Mesodermal cell (in vitro differentiated cells): ENCODE results near the gene BLOC1S6.
A peak's percentile ranks its signal among the peaks of the same experiment; 100 is the strongest.

Experiments used
- H3K27ac ChIP-seq: 2 replicates; pipeline ENCODE4 v1.7.0; 2013; ENCODE audit warnings: mild to moderate bottlenecking, low read depth, low read length, moderate library complexity; ENCODE audit not compliant: severe bottlenecking
- H3K36me3 ChIP-seq: 2 replicates; pipeline ENCODE4 v1.7.1; 2013; ENCODE audit warnings: mild to moderate bottlenecking, low read length, moderate library complexity; ENCODE audit not compliant: control insufficient read depth, insufficient read depth
- H3K4me1 ChIP-seq: one replicate; pipeline ENCODE4 v1.7.1; 2013; ENCODE audit warnings: mild to moderate bottlenecking, low read length; ENCODE audit not compliant: insufficient read depth, control insufficient read depth, poor library complexity, severe bottlenecking
- H3K4me3 ChIP-seq: 2 replicates; pipeline ENCODE4 v1.7.0; 2013; ENCODE audit warnings: low read length, control low read depth, mild to moderate bottlenecking; ENCODE audit not compliant: insufficient read depth, poor library complexity, severe bottlenecking; ENCODE audit errors: extremely low read depth
- H3K9me3 ChIP-seq: 2 replicates; pipeline ENCODE4 v1.7.1; 2013; ENCODE audit warnings: mild to moderate bottlenecking, low read length, moderate library complexity; ENCODE audit not compliant: control insufficient read depth
- WGBS, 2 experiments: methylation state at CpG; one replicate each; pipeline ENCODE4 v1.1.5; 2013; ENCODE audit warnings: missing lambda C conversion rate in 2 of 2; ENCODE audit not compliant: insufficient coverage in 2 of 2; 5-methylcytosine and 5-hydroxymethylcytosine counted together

BLOC1S6 gene

GRCh38 chr15:45555934-45556608 lies 31.1 kb upstream of the BLOC1S6 start:
- H3K9me3 ChIP-seq = no peaks in the 10 kb centered on the region
- no peaks in the 10 kb centered on the region for H3K4me1 ChIP-seq
- no peak overlapping the region for H3K4me3 ChIP-seq
- no peaks in the 10 kb centered on the region for H3K36me3 ChIP-seq
- no peak overlapping the region for H3K27ac ChIP-seq
- 11 to 100% methylated on average over 1 to 2 of the region's 3 CpGs for WGBS, 2 experiments

DNA sequence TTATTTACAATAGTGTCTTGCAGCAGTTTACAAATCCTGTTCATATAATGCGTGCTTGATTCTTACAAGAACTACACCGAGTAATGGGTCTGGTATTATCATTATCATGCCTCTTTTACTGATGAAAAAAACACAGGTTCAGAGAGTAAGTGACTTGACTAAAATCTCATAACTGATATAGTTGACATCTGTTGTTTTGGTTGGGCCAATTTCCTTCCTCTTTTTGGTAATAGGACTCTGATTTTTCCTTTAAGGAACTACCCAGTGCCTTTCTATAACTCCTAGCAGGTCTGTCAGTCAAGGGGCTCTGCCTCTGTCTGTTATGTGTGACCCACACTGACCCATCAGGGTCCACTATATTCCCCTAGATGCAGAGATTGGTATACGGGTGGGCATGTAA lies 14.6 kb upstream of the BLOC1S6 start:
- H3K9me3 ChIP-seq = peaks cover 6% of the 10 kb centered on the region
- H3K27ac ChIP-seq = no peak overlapping the region
- no CpG with 5 or more reads among the region's 3 CpGs for WGBS, 2 experiments
- no peak overlapping the region for H3K4me3 ChIP-seq
- no peaks in the 10 kb centered on the region for H3K36me3 ChIP-seq
- no peaks in the 10 kb centered on the region for H3K4me1 ChIP-seq

GRCh38 chr15:45573961-45574629 lies 13.1 kb upstream of the BLOC1S6 start:
- 71 to 72% methylated on average over 6 of the region's 7 CpGs for whole genome bisulfite sequencing, 2 experiments
- Histone ChIP-seq H3K36me3 (no peaks in the 10 kb centered on the region), H3K9me3 (peaks cover 6% of the 10 kb centered on the region), H3K4me3 (no peak overlapping the region), H3K4me1 (no peaks in the 10 kb centered on the region), H3K27ac (no peak overlapping the region)

- WGBS, 2 experiments = 100% methylated on average over 1 of the region's 2 CpGs
- no peaks in the 10 kb centered on the region for H3K36me3 ChIP-seq
- H3K4me1 ChIP-seq = peaks cover 4% of the 10 kb centered on the region
- H3K4me3 ChIP-seq = no peak overlapping the region
- no peak overlapping the region for H3K27ac ChIP-seq
- H3K9me3 ChIP-seq = no peaks in the 10 kb centered on the region
Measured at GRCh38 chr15:45581919-45582318, 5.3 kb upstream of the BLOC1S6 start.

DNA sequence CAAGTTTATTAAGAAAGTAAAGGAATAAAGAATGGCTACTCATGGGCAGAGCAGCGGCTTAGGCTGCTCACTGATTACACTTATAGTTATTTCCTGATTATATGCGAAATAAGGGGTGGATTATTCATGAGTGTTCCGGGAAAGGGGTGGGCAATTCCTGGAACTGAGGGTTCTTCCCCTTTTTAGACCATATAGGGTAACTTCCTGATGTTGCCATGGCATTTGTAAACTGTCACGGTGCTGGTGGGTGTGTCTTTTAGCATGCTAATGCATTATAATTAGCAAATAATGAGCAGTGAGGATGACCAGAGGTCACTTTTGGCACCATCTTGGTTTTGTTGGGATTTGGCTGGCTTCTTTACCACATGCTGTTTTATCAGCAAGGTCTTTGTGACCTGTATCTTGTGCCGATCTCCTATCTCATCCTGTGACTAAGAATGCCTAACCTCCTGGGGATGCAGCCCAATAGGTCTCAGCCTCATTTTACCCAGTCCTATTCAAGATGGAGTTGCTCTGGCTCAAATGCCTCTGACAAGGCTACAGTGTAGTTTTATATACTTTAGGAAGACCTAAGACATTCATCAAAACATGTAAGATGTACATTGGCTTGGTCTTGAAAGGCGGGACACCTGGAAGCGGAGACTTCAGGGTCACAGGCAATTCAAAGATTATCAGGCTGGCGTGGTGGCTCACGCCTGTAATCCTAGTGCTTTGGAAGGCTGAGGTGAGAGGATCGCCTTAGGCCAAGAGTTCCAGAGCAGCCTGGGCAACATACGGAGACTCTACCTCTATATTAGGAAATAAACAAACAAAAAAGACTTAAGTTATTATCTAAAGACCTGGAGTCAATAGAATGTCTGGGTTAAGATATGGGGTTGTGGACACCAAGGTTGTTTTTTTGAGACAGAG lies 3.2 kb upstream of the BLOC1S6 start:
- Histone ChIP-seq H3K4me3 (no peak overlapping the region), H3K9me3 (no peaks in the 10 kb centered on the region)
- WGBS, 2 experiments = 85 to 97% methylated on average over 6 to 7 of the region's 11 CpGs

GRCh38 chr15:45585069-45585791 lies 1.9 kb upstream of the BLOC1S6 start:
- H3K4me3 ChIP-seq = no peak overlapping the region
- peaks cover 16% of the 10 kb centered on the region for H3K4me1 ChIP-seq
- WGBS, 2 experiments = 85 to 93% methylated on average over 4 to 5 of the region's 7 CpGs
- no peak overlapping the region for H3K27ac ChIP-seq
- no peaks in the 10 kb centered on the region for H3K9me3 ChIP-seq
- H3K36me3 ChIP-seq = no peaks in the 10 kb centered on the region

More for the DNA sequence above, 3.2 kb upstream of the BLOC1S6 start:
- H3K27ac ChIP-seq = no peak overlapping the region
- H3K36me3 ChIP-seq = no peaks in the 10 kb centered on the region
- H3K4me1 ChIP-seq = peaks cover 8% of the 10 kb centered on the region

DNA sequence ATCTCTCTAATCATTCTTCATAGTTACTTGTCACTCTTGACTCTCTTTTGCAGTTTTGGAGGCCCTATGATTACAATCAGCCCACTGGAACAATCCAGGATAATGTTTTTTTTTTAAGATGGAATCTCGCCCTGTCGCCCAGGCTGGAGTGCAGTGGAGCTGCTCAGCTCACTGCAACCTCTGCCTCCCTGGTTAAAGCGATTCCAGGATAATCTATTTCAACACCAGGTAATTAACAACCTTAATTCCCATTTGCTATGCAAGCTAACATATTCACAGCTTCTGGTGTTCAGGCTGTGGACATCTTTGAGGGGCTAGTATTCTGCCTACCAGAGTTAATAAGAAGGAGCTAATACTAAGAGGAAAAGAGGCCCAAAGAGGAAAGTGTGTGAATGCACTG lies 1.1 kb upstream of the BLOC1S6 start:
- H3K9me3 ChIP-seq = no peaks in the 10 kb centered on the region
- WGBS, 2 experiments = 88 to 89% methylated on average over 2 to 3 of the region's 3 CpGs
- peak overlapping the region; percentile 99 for H3K27ac ChIP-seq
- peaks cover 16% of the 10 kb centered on the region for H3K4me1 ChIP-seq
- H3K4me3 ChIP-seq = peak overlapping the region; percentile 93
- no peaks in the 10 kb centered on the region for H3K36me3 ChIP-seq

DNA sequence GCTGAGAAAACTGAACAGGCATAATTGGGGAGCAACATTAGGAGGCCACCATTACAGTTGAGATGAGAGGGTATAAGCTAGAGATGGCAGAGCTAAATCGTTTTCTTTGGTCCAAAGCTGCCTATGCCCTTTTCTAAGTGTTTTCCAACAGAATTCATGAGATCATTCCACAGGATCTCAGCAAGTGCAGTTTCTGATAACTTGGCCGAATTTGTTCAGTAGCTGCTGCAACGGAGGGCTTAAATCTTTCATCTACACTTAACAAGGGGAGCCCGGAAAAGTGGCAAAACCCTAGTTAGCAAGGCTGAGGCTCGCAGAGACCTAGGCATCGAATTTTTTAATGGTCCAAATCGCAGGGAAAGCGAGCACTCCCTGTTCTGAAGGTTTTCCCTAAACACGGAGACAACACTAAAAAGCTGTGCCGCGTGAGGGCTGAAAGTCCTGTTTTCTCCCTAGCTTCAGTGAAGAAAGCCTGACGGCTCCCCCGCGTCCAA lies 531 bp upstream of the BLOC1S6 start:
- H3K4me1 ChIP-seq = peaks cover 16% of the 10 kb centered on the region
- H3K36me3 ChIP-seq = peaks cover 3% of the 10 kb centered on the region
- WGBS, 2 experiments = 6% methylated on average over 12 to 13 of the region's 14 CpGs
- H3K4me3 ChIP-seq = peak overlapping the region; percentile 93
- no peaks in the 10 kb centered on the region for H3K9me3 ChIP-seq
- H3K27ac ChIP-seq = peak overlapping the region; percentile 99

DNA sequence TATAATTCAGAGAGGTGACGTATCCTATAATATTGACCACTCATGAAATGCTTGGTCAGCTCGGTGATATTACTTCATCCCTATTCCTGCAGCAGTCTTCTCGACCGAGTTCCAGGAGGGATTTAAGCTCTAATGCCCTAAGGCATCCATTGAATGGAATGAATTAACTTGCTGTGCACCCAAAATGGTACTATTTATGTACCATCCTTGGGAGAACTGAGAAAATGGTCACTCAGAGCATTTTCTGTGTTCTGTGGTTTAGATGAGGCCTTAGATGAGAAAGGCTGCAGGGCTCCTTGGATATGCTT lies 638 bp downstream of the BLOC1S6 start:
- Histone ChIP-seq H3K4me3 (peak overlapping the region; percentile 93), H3K27ac (peak overlapping the region; percentile 99)
- WGBS, 2 experiments = 0% methylated on average over 3 of the region's 4 CpGs

DNA sequence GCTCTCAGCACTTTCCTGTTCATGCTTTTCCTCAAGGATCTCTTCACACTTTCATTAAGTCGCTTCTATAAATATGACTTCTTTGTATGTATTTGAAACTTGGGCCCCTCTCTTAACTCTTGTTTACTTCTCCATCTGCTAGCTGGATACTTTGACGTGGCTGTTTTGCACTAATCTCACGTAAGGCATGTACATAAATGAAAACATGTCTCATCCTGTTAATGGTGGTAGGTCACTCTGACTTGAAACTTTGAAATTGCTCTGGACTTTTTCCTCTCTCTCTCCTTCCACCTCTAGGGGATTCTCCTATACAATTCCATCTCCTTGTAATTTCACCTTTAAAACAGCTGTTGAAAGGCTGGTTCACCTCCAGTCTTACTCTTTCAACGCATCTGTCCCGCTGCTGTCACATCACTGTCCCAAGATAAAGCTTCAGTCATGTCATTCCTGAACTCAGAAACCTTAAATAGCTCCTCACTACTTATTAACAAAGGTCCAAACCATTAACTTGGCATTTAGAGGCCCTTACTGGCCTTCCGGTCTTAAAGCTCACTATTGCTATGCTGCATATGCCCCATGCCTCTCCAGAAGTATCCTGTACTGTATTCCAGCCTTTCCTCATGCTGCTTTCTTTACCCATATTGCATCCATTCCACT lies 1.2 kb downstream of the BLOC1S6 start:
- H3K4me1 ChIP-seq = peaks cover 16% of the 10 kb centered on the region
- peaks cover 20% of the 10 kb centered on the region for H3K36me3 ChIP-seq
- no peaks in the 10 kb centered on the region for H3K9me3 ChIP-seq
- H3K27ac ChIP-seq = peak overlapping the region; percentile 99
- WGBS, 2 experiments = 75 to 80% methylated on average over 3 of the region's 6 CpGs
- H3K4me3 ChIP-seq = peak overlapping the region; percentile 93

More for the DNA sequence above, 638 bp downstream of the BLOC1S6 start:
- H3K4me1 ChIP-seq = peaks cover 16% of the 10 kb centered on the region
- peaks cover 15% of the 10 kb centered on the region for H3K36me3 ChIP-seq
- no peaks in the 10 kb centered on the region for H3K9me3 ChIP-seq
